GM18870 (cell line): ENCODE results near the gene COX7B.
"Not testable (repeated sequence)": the region's sequence is repeated elsewhere in the genome, so short reads cannot be mapped to it uniquely, and the experiment has no call there.

Experiments used
- ATAC-seq: cut with Tn5 transposase; IDR thresholded peaks from one replicate; pipeline ENCODE4 v1.9.1; 2021; ENCODE audit warnings: moderate library complexity; ENCODE audit not compliant: unreplicated experiment

COX7B gene, protein sequence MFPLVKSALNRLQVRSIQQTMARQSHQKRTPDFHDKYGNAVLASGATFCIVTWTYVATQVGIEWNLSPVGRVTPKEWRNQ

DNA sequence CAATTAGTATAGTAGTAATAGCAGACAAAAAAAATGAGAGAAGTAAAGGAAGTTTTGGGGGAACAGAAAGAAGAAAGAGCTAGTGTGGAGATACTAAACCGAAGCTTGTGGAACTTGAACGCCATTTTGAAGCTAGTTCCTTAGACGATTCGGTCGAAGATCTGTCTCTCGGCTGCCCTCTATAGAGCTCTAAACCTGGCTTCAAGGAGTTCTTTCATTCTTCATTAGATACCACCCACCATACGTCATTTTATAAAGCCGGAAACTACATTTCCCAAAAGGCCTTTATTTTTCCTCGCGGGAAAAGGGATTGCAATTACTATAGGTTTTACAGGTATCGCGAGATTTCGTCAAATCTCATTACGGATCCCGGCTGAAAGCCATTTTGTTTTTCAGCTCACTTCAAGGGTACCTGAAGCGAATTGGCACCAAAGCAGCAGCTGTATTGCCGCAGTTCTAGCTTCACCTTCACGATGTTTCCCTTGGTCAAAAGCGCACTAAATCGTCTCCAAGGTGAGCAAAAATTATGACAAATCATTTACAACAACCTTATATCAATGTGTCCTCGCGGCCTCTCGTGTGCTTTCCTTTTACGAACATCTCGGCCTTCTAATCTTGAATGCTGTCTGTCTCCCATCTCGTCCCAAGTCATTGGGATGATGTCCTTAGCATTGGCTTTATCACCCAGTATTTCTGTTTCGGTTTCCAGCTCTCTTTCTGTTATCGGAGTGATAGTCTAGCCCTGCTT lies at the start of gene COX7B:
Gene COX7B, plus strand, starts transcription at position 388 of the 748 bp plus-strand sequence. Its CDS starts 86 bp downstream, at position 474.
- ATAC-seq, result peak; percentile 72

- ATAC-seq, result no peak
These were observed 23.9 kb upstream of the COX7B start for GRCh38 chrX:77875372-77875771.

GRCh38 chrX:77881418-77881817 lies 17.9 kb upstream of the COX7B start:
- not testable (repeated sequence) for ATAC-seq

DNA sequence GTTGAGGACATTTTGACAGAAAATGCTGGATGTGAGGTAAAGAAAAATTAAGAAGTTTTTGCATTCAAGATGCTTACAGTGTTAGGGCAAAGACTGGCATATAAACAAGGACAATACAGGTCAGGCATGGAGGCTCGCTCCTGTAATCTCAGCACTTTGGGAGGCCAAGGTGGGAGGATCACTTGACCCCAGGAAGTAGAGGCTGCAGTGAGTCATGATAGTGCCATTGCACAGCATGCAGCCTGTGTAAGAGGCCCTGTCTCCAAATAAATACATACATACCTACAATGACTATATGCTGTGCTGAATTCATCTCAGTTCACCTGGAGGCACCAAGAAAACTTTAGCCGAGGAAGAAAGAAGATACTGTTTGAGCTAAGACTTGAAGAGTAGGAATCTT lies 6.4 kb upstream of the COX7B start:
- ATAC-seq, result no peak

- ATAC-seq, result no peak
These were observed 5.6 kb upstream of the COX7B start for GRCh38 chrX:77893713-77894112.

- ATAC-seq, result peak; percentile 83
These were observed 4.1 kb upstream of the COX7B start, which contains the start of gene MAGT1 for GRCh38 chrX:77894921-77895886. Gene MAGT1, minus strand, starts transcription at chrX:77895435. Its CDS starts 25 bp downstream, at chrX:77895410.

DNA sequence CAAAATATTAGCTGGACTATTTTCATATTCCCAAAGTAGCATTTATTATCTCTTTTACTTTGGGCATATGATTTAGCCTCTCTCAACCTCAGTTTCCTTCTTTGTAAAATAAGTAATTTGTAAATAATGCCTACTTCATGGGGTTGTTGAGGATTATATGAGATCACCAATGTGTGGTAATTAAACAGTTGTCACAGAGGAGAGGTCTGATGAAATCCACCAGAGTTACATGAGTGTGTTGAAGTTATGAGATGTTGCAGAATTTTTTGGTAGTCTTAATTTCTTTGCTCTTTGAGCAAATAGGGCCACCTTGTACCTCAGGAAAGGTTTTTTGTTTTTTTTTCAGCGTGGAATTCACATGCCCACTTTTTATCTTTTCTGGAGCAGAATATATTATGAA lies 1.4 kb downstream of the COX7B start:
- ATAC-seq, result no peak

DNA sequence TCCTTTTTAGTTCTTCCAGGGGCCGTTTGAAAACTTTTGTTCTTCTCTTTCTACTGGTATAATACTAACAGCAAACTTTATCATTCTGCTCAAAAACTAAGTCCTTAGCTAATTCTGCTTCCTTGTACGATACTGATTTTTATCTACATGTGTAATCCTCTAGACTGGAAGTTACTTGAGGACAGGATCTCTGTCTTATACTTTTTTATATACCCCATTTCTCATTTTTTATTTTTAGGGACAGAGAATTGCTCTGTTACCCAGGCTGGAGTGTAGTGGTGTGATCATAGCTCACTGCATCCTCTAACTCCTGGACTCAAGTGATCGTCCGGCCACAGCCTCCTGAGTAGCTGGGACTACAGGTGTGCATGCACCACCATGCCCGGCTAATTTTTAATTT lies 2.2 kb downstream of the COX7B start:
- no peak for ATAC-seq

DNA sequence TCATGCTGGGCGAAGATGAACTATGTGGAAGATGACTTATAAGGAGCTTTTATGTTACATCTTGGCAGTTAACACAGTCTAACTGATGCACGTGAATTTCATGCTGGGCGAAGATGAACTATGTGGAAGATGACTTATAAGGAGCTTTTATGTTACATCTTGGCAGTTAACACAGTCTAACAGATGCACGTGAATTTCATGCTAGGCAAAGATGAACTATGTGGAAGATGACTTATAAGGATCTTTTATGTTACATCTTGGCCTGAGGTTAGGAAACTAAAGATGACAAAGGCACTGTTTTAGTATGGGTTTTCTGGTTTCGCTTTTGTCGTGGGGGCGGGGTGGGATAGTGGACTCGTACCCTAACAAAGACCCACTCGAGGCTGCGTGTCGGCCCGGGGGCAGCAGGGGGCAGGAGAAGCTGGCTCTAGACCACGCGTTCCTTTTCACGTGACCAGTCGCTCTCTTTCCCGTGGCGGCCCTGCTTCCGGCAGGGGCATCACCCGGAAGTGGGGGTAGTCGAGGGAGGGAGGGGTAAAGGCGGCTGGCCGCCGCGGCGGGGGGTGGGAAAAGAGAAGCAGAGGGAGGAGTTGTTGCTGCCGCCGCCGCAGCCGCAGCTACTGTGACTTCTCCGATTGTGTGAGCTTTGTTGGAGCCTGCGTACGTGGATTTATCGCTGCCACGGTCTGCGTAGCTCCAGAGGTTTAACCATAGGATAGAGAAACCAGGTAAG lies 11.0 kb downstream of the COX7B start, which contains the start of gene ATP7A:
Gene ATP7A, plus strand, starts transcription at position 586 of the 733 bp plus-strand sequence. CDS start 60,949 bp downstream, outside the sequence.
- peak; percentile 79 for ATAC-seq

DNA sequence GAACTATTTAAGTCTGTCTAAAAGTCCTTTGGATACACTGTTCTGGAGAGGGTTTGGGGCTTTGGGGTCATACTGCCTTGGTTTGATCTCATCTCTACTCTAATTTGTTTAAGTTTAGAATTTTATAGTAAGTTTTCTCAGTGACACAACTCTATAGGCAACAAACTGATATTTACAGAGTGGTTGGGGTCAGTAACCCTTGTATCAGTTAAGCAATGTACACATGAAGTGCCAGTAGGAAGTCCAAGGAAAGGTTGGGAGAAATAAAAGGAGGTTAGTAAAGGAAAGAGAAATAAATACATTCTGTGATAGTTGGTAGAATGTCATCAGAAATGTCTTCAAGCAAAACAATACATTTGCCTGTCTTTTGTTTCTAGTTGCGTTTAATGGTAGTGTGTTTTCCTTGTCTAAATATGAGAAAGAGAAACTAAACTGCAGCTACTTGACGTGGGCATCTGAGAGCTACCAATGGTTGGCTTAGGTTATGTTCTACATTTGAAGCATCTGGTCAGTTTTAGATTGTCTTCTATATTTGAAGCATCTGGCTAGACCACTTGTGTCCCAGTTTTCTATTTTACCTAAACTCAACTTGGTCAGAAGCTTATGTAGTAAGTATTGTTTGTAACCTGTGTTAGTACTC lies 18.1 kb downstream of the COX7B start:
- no peak for ATAC-seq

DNA sequence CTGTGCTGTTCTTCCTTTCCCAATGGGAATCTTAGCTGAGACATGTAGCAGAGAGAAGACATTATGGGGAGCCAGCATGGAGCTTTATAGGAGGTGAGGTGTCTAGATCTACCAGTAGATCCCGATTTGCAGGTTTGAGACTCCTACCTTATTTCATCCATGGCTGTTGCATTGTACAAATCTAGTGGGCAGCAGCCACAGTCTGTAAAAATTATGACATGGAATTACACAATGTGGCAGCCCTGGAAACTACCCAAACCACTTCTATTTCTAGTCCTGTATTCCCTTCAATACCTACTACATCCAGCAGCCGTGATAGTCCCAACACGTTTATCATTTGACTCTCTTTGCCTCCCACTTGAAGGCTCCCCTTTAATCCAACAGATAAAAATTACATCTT lies 19.3 kb downstream of the COX7B start:
- no peak for ATAC-seq

GRCh38 chrX:77919370-77919769 lies 20.1 kb downstream of the COX7B start:
- ATAC-seq, result not testable (repeated sequence)

DNA sequence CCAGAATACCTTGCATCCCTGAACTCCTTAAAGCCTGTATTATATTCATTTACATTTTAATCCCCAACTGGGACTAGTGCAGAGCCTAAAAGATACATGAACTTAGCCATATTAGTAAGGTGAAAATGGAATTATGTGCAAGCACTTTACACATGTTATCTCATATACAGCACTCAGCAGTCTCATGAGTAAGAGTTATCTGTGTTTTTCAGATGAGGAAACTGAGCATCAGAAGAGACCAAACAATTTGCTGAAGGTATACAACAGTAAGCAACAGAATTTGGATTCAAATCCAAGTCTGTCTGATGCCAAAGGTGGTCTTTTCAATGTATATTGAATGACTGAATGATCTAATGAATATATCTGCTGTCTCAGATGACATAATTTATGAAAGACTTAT lies 23.5 kb downstream of the COX7B start:
- no peak for ATAC-seq

- ATAC-seq, result no peak
These were observed 25.1 kb downstream of the COX7B start for GRCh38 chrX:77924320-77924859.

GRCh38 chrX:77925764-77926163 lies 26.5 kb downstream of the COX7B start:
- ATAC-seq, result no peak

- no peak for ATAC-seq
These were observed 31.3 kb downstream of the COX7B start for GRCh38 chrX:77930581-77930980.

GRCh38 chrX:77935886-77936285 lies 36.6 kb downstream of the COX7B start:
- ATAC-seq, result no peak

DNA sequence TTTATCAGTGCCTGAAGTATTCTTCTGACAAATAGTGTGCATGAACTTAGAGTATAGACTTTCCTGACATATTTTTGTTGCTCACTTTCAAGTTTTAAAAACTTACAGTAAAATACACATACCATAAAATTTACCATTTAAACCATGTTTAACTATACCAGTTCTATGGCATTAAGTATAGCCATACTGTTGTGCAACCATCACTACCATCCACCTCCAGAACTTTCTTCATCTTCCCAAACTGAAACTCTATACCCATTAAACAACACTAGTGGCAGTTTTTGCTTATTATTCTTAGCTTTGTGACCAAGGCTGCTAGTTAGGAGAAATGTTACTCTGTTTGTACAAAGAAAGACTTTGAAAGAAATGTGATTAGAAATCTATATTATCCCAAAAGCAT lies 37.0 kb downstream of the COX7B start:
- ATAC-seq, result no peak

DNA sequence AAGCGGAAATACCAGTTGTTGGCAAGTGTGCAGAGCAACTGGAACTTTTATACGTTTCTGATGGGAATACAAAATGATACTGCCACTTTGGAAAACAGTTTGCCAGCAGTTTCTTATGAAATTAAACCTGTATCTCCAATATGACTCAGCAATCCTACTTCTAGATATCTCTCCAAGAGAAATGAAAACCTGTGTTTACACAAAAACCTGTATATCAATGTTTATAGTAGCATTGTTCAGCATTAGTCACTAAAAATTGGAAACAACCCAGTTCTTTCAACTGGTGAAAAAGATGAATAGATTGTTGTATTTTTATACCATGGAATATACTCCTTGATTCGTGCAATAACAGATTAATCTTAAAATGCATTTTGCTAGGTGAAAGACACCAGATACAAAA lies 38.0 kb downstream of the COX7B start:
- no peak for ATAC-seq

- ATAC-seq, result no peak
These were observed 38.9 kb downstream of the COX7B start for GRCh38 chrX:77938083-77938680.
